Left colon (tissue), 2 donors: ENCODE data around the gene ZNF200. TPM values are rescaled to one million over a fixed set of nuclear protein-coding genes. Genes with fewer than 3 reads are reported as not detected.
A peak's percentile ranks its signal among the peaks of the same experiment; 100 is the strongest.

Experiments used
- ATAC-seq: fragments of 200-7000 bp; cut with Tn5 transposase; one replicate; pipeline ENCODE4 v1.9.1; 2020; ENCODE audit warnings: mild to moderate bottlenecking, moderate library complexity
- DNase-seq, 2 donors: peaks; one replicate each; pipeline ENCODE4 v3.0.0-alpha.2; 2020
- intact Hi-C, 2 donors: fragments of 100-400 bp; cut with DNase I in 1 of 2; cut with micrococcal nuclease in 1 of 2; formaldehyde crosslinking; loops; one replicate each; pipeline versions ENCODE4 v1.11.2 to v1.14.0; 2022; cut with DNase I, micrococcal nuclease
- total RNA-seq, 2 donors: library from RNA; stranded (reverse); fragmentation: NEBNext Ultra II Directional; extraction: Animal tissue kit (Norgen Biotek cat#: 25700); gene quantifications; one replicate each; pipeline ENCODE4 v1.2.1, GENCODE V29; 2021
- donor health status: DM: no; HTN: no; CAD: no.
- donor health status: DM: yes; HTN: yes; CAD: no.

ZNF200 gene
- total RNA-seq, 2 donors from 2014 or later, result 6.0 to 6.1 TPM

DNA sequence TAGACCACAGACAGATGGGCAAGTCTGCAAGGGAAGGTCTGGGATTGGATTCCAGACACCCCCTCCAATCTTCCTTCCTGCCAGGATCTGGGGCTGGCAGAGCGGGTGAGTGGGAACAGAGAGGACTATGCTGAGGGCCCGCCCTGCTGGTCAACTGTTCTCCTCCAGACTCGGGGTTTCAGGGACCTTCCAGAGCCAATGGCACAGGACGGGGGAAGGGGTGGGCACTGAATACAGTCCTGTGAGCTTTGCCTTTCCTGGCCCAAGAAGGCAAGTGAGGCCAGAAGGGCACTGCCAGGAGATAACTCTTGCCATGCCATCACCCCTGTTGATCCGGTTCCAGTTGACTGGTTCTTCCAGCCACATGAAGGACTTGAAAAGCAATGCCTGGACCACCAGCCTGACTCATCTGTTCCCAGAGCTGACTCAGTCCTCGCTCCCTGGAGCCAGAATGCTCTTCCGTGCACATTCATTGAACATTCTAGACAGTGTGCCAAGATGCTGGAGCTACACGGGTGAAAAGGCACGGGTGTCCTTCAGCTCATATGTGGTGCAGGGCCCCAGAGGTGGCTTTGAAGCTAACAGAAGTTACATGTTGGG is 22.0 kb upstream of the ZNF200 start:
- intact Hi-C loops, result no loop called here
- DNase-seq (no peak), ATAC-seq (no peak)

DNA sequence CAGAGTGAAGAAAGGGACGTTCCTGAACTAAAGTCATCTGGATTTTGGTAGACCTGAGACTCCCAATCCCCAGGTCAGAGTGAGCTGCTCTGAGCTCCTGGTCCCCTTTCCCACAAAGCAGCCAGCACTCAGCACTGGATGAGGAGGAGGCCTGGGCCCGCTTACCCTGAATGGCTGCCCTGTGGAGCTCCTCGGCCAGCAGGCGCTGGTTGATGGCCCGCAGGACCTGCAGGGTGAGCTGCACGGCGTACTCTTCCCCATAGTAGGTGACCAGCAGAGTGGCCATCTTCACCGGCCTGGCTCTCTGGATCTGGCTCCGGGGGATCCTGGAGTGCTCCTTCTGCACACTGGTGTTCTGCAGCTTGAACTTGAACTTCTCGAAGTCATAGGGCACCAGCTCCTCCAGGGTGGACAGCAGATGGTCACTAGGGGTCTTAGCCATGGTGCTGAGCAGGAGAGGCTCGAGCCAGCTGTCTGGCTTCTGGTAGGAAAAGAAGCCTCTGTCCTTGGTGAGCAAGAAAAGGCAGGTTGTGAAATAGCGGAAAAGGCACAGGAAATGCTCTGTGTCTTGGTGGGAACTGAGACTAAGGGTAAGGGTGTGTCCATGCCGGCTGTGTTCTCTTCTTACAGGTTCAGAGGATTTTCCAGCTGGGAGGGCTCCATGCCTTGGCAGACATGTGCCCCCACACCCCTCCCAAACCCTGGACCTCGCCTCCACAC is 21.3 kb upstream of the ZNF200 start, which contains the start of gene MEFV:
TSS of gene MEFV (minus strand) at position 488 of the 720 bp plus-strand sequence. CDS start at position 442, 46 bp downstream.
- ATAC-seq (no peak), DNase-seq (no peak)
- intact Hi-C loops, result no loop called here

- DNase-seq, result no peak
- ATAC-seq, result no peak
These were observed 19.4 kb upstream of the ZNF200 start for GRCh38 chr16:3254309-3254708.

GRCh38 chr16:3252967-3253366 is 18.0 kb upstream of the ZNF200 start:
- intact Hi-C loops, result no loop called here
- DNase-seq (no peak), ATAC-seq (no peak)

More at GRCh38 chr16:3254309-3254708, 19.4 kb upstream of the ZNF200 start:
- intact Hi-C loops, result no loop called here

- DNase-seq (no peak), ATAC-seq (no peak)
- intact Hi-C loops, result no loop called here
These were observed 14.5 kb upstream of the ZNF200 start for GRCh38 chr16:3249451-3249850.

GRCh38 chr16:3249020-3249419 is 14.1 kb upstream of the ZNF200 start:
- no peak for DNase-seq
- ATAC-seq, result no peak
- intact Hi-C loops, result no loop called here

GRCh38 chr16:3248596-3248995 is 13.6 kb upstream of the ZNF200 start:
- ATAC-seq, result no peak
- DNase-seq, result no peak
- intact Hi-C loops, result no loop called here

GRCh38 chr16:3246876-3247275 is 11.9 kb upstream of the ZNF200 start:
- DNase-seq (no peak), ATAC-seq (no peak)
- intact Hi-C loops, result no loop called here

DNA sequence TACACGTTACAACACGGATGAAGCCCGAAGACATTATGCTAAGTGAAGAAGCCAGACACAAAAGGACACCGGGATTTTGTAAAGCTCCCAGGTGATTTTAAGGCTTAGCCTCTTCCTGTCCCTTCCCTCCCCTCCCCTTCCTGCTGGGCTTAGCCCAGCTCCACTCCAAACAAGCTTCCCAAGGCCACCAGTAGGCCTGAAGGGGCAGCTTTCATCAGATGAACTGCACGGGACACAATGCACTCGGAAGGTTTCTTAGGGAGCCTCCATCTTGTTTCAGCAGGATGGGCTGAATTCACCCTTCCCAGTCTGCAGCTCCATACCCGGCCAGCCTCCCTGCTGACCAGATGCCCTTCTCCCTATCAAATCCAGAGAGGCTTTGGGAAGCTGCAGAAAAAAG is 11.0 kb upstream of the ZNF200 start:
- ATAC-seq (no peak), DNase-seq (no peak)
- intact Hi-C loops, result no loop called here

- DNase-seq (no peak), ATAC-seq (no peak)
- intact Hi-C loops, result no loop called here
These were observed 8.9 kb upstream of the ZNF200 start for GRCh38 chr16:3243882-3244281.

GRCh38 chr16:3242709-3243108 is 7.8 kb upstream of the ZNF200 start:
- no peak for ATAC-seq
- no peak for DNase-seq
- intact Hi-C loops, result no loop called here

- no peak for ATAC-seq
- intact Hi-C loops, result no loop called here
These were observed 6.8 kb upstream of the ZNF200 start for GRCh38 chr16:3241761-3242160.

DNA sequence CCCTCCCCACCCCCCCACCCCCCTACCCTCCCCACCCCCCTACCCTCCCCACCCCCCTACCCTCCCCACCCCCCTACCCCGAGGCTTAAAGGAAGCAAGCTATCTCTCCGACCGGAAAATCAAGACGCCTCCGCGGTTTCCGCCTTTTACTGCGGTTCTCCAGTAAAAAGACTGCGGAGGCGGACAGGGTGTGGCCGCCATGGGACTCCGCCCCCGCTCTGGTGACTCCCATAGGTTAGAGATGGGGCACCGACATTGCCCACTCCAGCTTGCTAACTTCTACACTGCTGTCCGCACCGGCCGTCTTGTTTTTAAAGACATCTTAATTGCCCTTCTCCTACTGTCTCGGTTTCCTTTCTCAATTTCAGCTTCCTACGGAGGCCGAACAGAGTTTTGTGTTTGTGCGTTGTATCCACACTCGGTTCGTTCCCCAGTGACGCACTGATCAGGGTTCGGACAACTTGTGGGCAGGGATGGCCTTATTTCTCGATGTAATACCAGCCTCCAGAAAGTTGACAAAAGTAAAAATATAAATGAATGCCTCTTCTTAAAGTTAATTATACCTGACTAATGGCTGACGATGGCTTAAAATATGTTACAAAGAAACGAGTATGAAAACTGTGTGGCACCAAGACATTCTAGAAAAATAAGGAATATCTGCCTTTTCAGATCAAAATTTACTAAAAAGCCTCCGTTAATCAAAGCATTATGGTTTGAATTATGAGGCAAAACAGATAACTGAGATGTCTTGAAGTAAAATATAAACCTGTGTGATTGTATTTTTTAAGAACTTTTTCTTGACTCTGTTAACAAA is 1.1 kb upstream of the ZNF200 start:
- DNase-seq (peak; percentile 50 to 65), ATAC-seq (no peak)
- intact Hi-C loops, result no loop called here

More at GRCh38 chr16:3241761-3242160, 6.8 kb upstream of the ZNF200 start:
- DNase-seq, result no peak

DNA sequence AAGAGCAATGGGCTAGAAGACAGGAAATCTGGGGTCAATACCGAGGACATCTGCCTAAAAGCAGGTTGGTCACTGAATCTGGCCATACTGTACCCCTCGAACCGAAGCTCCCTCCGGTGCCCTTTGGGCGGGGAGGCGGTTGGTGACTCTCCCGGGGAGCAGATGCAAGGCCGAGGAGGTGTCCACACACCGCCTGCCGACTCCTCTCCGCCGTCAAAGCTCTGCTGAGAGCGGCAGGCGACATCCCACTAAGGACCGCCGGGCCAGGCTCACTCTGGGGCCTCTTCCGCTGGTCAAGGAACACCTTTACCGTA is 458 bp downstream of the ZNF200 start:
- intact Hi-C loops, result no loop called here
- DNase-seq (no peak), ATAC-seq (no peak)

DNA sequence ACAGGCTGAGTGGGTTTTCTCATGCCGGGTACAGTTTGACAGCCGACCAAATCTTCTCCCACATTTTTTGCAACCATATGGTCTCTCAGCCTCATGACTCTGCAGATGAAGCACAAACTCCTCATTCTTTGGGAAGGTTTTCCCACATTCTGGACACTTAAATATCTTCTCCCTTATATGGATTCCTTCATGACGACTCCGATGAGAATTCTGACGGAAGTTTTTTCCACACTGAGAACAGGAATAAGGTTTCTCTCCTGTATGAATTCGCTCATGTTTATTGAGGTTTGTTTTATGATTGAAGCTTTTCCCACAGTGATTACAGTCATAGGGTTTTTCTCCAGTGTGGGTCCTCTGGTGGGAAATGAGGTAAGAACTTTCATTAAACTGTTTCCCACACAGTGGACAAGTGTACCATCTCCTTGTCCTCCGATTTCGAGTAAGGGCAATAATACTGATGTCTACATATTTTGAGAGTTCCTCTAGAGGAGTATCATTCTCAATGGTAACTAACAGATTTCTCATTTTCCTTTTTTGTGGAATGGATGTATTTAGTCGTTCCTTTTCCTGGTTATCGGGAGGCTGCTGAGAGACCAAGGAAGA is 10.9 kb downstream of the ZNF200 start:
- no peak for DNase-seq
- intact Hi-C loops, result no loop called here
- ATAC-seq, result no peak

GRCh38 chr16:3220839-3221238 is 14.1 kb downstream of the ZNF200 start:
- intact Hi-C loops, result no loop called here
- DNase-seq, result no peak

DNA sequence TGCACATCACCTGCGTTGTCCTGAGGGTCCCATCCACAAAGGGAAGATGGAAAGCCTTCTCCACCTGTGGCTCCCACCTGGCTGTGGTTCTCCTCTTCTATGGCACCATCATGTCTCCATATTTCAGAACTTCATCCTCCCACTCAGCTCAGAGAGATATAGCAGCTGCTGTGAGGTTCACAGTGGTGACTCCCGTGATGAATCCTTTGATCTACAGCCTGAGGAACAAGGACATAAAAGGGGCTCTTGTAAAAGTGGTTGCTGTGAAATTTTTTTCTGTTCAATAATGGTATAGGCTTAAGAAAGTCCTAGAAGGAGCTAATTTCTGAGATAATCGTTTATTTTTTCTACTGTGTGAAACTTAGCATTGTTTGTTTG is 18.7 kb downstream of the ZNF200 start:
- intact Hi-C loops, result no loop called here
- no peak for DNase-seq
- no peak for ATAC-seq

More at GRCh38 chr16:3220839-3221238, 14.1 kb downstream of the ZNF200 start:
- no peak for ATAC-seq

DNA sequence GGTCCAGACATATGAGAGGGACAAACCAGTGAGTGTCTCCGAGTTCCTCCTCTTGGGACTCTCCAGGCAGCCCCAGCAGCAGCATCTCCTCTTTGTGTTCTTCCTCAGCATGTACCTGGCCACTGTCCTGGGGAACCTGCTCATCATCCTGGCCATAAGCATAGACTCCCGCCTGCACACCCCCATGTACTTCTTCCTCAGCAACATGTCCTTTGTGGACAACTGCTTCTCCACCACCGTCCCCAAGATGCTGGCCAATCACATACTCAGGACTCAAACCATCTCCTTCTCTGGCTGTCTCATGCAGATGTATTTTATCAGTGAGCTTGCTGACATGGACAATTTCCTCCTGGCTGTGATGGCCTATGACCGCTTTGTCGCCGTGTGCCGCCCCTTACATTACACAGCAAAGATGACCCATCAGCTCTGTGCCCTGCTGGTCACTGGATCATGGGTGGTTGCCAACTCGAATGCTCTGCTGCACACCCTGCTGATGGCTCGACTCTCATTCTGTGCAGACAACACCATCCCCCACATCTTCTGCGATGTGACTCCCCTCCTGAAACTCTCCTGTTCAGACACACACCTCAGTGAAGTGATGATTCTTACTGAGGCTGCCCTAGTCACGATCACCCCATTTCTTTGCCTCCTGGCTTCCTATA is 19.2 kb downstream of the ZNF200 start:
- ATAC-seq (no peak), DNase-seq (no peak)
- intact Hi-C loops, result no loop called here

DNA sequence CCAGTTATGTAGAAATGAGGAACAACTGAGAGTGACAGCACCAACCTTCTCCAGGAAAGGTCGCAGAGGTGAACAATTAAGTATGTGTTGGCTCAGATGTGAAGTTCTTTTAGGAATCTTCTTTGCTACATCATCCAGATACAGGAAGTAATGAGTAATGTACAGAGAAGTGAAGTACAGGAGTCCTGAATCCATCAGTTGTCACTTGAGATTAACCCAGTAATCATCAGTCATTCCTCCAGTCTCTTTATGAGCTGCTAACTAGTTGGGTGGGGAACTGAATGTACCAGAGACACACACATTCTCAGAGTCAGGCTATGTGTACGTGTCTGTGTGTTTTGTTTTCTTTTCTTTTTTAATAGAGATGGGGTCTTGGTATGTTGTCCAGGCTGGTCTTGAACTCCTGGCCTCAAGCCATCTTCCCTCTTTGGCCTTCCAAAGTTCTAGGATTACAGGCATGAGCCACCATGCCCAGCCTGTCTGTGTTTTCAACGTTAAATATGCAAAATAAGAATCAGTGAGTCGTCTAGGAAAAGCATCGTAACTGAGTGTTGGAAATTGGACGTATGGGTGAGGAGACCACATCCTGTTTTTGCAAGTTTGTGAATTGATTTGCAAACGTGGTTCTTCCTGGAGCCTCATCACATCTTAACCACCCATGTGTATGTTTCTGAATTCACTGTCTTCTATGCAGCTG is 19.9 kb downstream of the ZNF200 start:
- no peak for DNase-seq
- no peak for ATAC-seq
- intact Hi-C loops, result no loop called here
